OCI-LY1 (cell line): Measurements from ENCODE around the gene CHMP4B.

Source experiments
- H2AFZ ChIP-seq: fragments of 200-600 bp; sonication (generic), shearing (Covaris generic); 2 replicates; pipeline ENCODE4 v1.6.0; 2014; ENCODE audit warnings: antibody characterized with exemption, mild to moderate bottlenecking, low read length
- H3F3A ChIP-seq: fragments of 200-600 bp; sonication (generic), shearing (Covaris generic); 2 replicates; pipeline ENCODE4 v1.6.0; 2014; ENCODE audit warnings: mild to moderate bottlenecking, antibody characterized with exemption, low read length, moderate library complexity; ENCODE audit not compliant: insufficient read depth
- H3K27ac ChIP-seq: fragments of 200-600 bp; sonication (generic); 2 replicates; pipeline ENCODE4 v1.5.1; 2014; ENCODE audit warnings: low read length, mixed run types, mild to moderate bottlenecking, low read depth; ENCODE audit not compliant: poor library complexity, severe bottlenecking
- H3K27me3 ChIP-seq: fragments of 200-600 bp; sonication (generic); 2 replicates; pipeline ENCODE4 v1.6.0; 2014; ENCODE audit warnings: antibody characterized with exemption, mild to moderate bottlenecking, low read length, moderate library complexity; ENCODE audit not compliant: insufficient read depth
- H3K36me3 ChIP-seq: fragments of 200-600 bp; sonication (generic); 2 replicates; pipeline ENCODE4 v1.6.1; 2014; ENCODE audit warnings: mild to moderate bottlenecking, antibody characterized with exemption, low read length, moderate library complexity, mixed read lengths; ENCODE audit not compliant: insufficient read depth
- H3K4me1 ChIP-seq: fragments of 200-600 bp; sonication (generic); 2 replicates; pipeline ENCODE4 v1.5.1; 2014; ENCODE audit warnings: mild to moderate bottlenecking, low read length, moderate library complexity; ENCODE audit not compliant: insufficient read depth, severe bottlenecking
- H3K4me2 ChIP-seq: fragments of 200-600 bp; sonication (generic), shearing (Covaris generic); 2 replicates; pipeline ENCODE4 v1.6.1; 2014; ENCODE audit warnings: low read length
- H3K4me3 ChIP-seq: fragments of 200-600 bp; sonication (generic); 2 replicates; pipeline ENCODE4 v1.5.1; 2014; ENCODE audit warnings: low read length, low read depth, mild to moderate bottlenecking, mixed read lengths; ENCODE audit not compliant: poor library complexity, severe bottlenecking
- H3K79me2 ChIP-seq: fragments of 200-600 bp; shearing (Covaris generic); 2 replicates; pipeline ENCODE4 v1.6.1; 2016; ENCODE audit warnings: mixed run types, low read length, mixed read lengths; ENCODE audit not compliant: insufficient read depth
- H3K9ac ChIP-seq: fragments of 200-600 bp; sonication (generic), shearing (Covaris generic); 2 replicates; pipeline ENCODE4 v1.6.1; 2014; ENCODE audit warnings: mild to moderate bottlenecking, low read length, mixed read lengths
- H3K9me2 ChIP-seq: fragments of 200-600 bp; sonication (generic), shearing (Covaris generic); 2 replicates; pipeline ENCODE4 v1.6.1; 2014; ENCODE audit warnings: low read depth, mild to moderate bottlenecking, low read length, mixed read lengths
- H3K9me3 ChIP-seq: fragments of 200-600 bp; shearing (Covaris generic); 2 replicates; pipeline ENCODE4 v1.6.1; 2014; ENCODE audit warnings: low read length, mixed read lengths
- H4K20me1 ChIP-seq: fragments of 200-600 bp; sonication (generic), shearing (Covaris generic); 2 replicates; pipeline ENCODE4 v1.6.0; 2016; ENCODE audit warnings: mild to moderate bottlenecking, low read length; ENCODE audit not compliant: insufficient read depth
- CTCF ChIP-seq: fragments of 200-600 bp; sonication (generic), shearing (Covaris generic); IDR thresholded peaks from 2 replicates; pipeline ENCODE4 v1.5.1; 2017; ENCODE audit warnings: mild to moderate bottlenecking, antibody characterized with exemption, low read length, moderate library complexity, mixed read lengths
- EZH2 ChIP-seq: fragments of 200-600 bp; sonication (generic), shearing (Covaris generic); IDR thresholded peaks from 2 replicates; pipeline ENCODE4 v1.8.0; 2017; ENCODE audit warnings: borderline replicate concordance, mixed run types, mild to moderate bottlenecking, antibody characterized with exemption, low read length, moderate library complexity, mixed read lengths

The CHMP4B gene

GRCh38 chr20:33787253-33787891 lies 23.8 kb upstream of the CHMP4B start:
- TF ChIP-seq CTCF: no peak
- TF ChIP-seq EZH2: no peak
- Histone ChIP-seq H3K79me2 (no peaks in the 10 kb centered on the region), H3K9me2 (no peaks in the 10 kb centered on the region), H4K20me1 (no peaks in the 10 kb centered on the region), H3F3A (0 out of 2 replicates have a peak, but pooled peaks cover 3% of the 10 kb centered on the region), H3K27ac (no peak overlapping the region), H3K9ac (no peak overlapping the region), H3K4me1 (peaks cover 34% of the 10 kb centered on the region), H3K4me3 (no peak overlapping the region), H3K9me3 (no peaks in the 10 kb centered on the region), H3K36me3 (no peaks in the 10 kb centered on the region), H3K4me2 (no peak overlapping the region), H3K27me3 (no peaks in the 10 kb centered on the region), H2AFZ (no peak overlapping the region)

GRCh38 chr20:33788351-33789049 lies 22.6 kb upstream of the CHMP4B start:
- no peaks in the 10 kb centered on the region for H3K9me2 ChIP-seq
- H3K9ac ChIP-seq: no peak overlapping the region
- no peak overlapping the region for H3K4me2 ChIP-seq
- H3K36me3 ChIP-seq: no peaks in the 10 kb centered on the region
- H3K79me2 ChIP-seq: no peaks in the 10 kb centered on the region
- H2AFZ ChIP-seq: no peak overlapping the region
- H3K4me3 ChIP-seq: no peak overlapping the region
- TF ChIP-seq EZH2 (no peak), CTCF (no peak)
- H3K27me3 ChIP-seq: no peaks in the 10 kb centered on the region
- H3K4me1 ChIP-seq: peaks cover 30% of the 10 kb centered on the region
- H3K9me3 ChIP-seq: no peaks in the 10 kb centered on the region
- H3F3A ChIP-seq: no peaks in the 10 kb centered on the region
- H4K20me1 ChIP-seq: no peaks in the 10 kb centered on the region
- H3K27ac ChIP-seq: no peak overlapping the region

- H3F3A ChIP-seq: no peaks in the 10 kb centered on the region
- TF ChIP-seq EZH2: no peak
- TF ChIP-seq CTCF: no peak
- no peak overlapping the region for H3K9ac ChIP-seq
These were observed 21.9 kb upstream of the CHMP4B start for GRCh38 chr20:33789109-33789857.

More at GRCh38 chr20:33789109-33789857, 21.9 kb upstream of the CHMP4B start:
- peaks cover 22% of the 10 kb centered on the region for H3K4me1 ChIP-seq
- H4K20me1 ChIP-seq: no peaks in the 10 kb centered on the region
- no peak overlapping the region for H3K4me2 ChIP-seq
- no peak overlapping the region for H3K27ac ChIP-seq
- no peaks in the 10 kb centered on the region for H3K27me3 ChIP-seq
- no peaks in the 10 kb centered on the region for H3K9me2 ChIP-seq
- no peaks in the 10 kb centered on the region for H3K36me3 ChIP-seq
- H2AFZ ChIP-seq: no peak overlapping the region
- H3K4me3 ChIP-seq: no peak overlapping the region
- no peaks in the 10 kb centered on the region for H3K79me2 ChIP-seq
- no peaks in the 10 kb centered on the region for H3K9me3 ChIP-seq
